SH-SY5Y (cell line): Measurements from ENCODE around the gene RHOD.

Experiments
- GATA2 ChIP-seq: IDR thresholded peaks from 2 replicates; pipeline ENCODE4 v1.6.1; 2011; ENCODE audit warnings: mild to moderate bottlenecking, low read depth, low read length
- GATA3 ChIP-seq: IDR thresholded peaks from 2 replicates; pipeline ENCODE4 v1.6.1; 2011; ENCODE audit warnings: low read depth, mild to moderate bottlenecking, low read length, moderate library complexity

- TF ChIP-seq GATA2, result no peak
- TF ChIP-seq GATA3, result no peak
Measured at GRCh38 chr11:67102664-67103063, 46.0 kb downstream of the RHOD start.
